H1 (cell line): ENCODE measurements around the gene PFN3. TPM values are rescaled to one million over a fixed set of nuclear protein-coding genes. Genes with fewer than 3 reads are reported as not detected.

Source experiments
- EZH2 ChIP-seq: fragments of 200-600 bp; sonication (generic); IDR thresholded peaks from 2 replicates; pipeline ENCODE4 v1.7.1; 2012; ENCODE audit warnings: low read depth, mild to moderate bottlenecking, moderate library complexity, low read length, inconsistent platforms; ENCODE audit not compliant: severe bottlenecking
- POU5F1 ChIP-seq: IDR thresholded peaks from 2 replicates; pipeline ENCODE4 v1.6.1; 2011; ENCODE audit warnings: low read depth, mild to moderate bottlenecking, low read length, moderate library complexity
- SIRT6 ChIP-seq: IDR thresholded peaks from one replicate; pipeline ENCODE4 v1.7.1; 2012; ENCODE audit warnings: low read length, inconsistent platforms
- TAF1 ChIP-seq: IDR thresholded peaks from 2 replicates; pipeline ENCODE4 v1.6.1; 2011; ENCODE audit warnings: mild to moderate bottlenecking, low read depth, low read length
- TAF7 ChIP-seq: optimal IDR thresholded peaks from 2 replicates; pipeline ENCODE3; 2011; ENCODE audit warnings: low read depth, mild to moderate bottlenecking, inconsistent platforms, low read length, moderate library complexity, borderline replicate concordance
- TBP ChIP-seq: IDR thresholded peaks from 2 replicates; pipeline ENCODE4 v1.6.1; 2011; ENCODE audit warnings: low read depth, low read length, improper control_type of control experiment
- YY1 ChIP-seq: IDR thresholded peaks from 2 replicates; pipeline ENCODE4 v1.6.1; 2011; ENCODE audit warnings: low read depth, mild to moderate bottlenecking, low read length
- polyA plus RNA-seq, 7 experiments: library from polyadenylated mRNA; depleted of rRNA in 3 of 7; stranded (reverse) in 5 of 7; unstranded in 2 of 7; fragments of >200 nt in 5 of 7; fragments of 200-250 nt in 2 of 7; gene quantifications; 1 replicate in 5 of 7; 2 replicates in 1 of 7; 4 replicates in 1 of 7; pipeline versions ENCODE4 v1.2.1 to v1.2.3, GENCODE V29; 2011 to 2013; ENCODE audit warnings: missing spikeins in 2 of 7, mixed read lengths in 2 of 7
- total RNA-seq: library from RNA; stranded (reverse); fragmentation: NEBNext Ultra II Directional; extraction: Animal tissue kit (Norgen Biotek cat#: 25700); gene quantifications from 2 replicates; pipeline ENCODE4 v1.2.1, GENCODE V29; 2021
- TF ChIP-seq, protein P1 (sequence below): fragments of 300-600 bp; sonication (generic); IDR thresholded peaks from 2 replicates; pipeline ENCODE4 v1.7.1; 2012; ENCODE audit warnings: low read length, moderate library complexity, mild to moderate bottlenecking, inconsistent platforms; ENCODE audit not compliant: insufficient replicate concordance

Gene PFN3
- total and polyA plus RNA-seq, 2 of the 8 experiments (the other 6 are each of a cell fraction or from before 2014, with no cell fraction given), result not detected

DNA sequence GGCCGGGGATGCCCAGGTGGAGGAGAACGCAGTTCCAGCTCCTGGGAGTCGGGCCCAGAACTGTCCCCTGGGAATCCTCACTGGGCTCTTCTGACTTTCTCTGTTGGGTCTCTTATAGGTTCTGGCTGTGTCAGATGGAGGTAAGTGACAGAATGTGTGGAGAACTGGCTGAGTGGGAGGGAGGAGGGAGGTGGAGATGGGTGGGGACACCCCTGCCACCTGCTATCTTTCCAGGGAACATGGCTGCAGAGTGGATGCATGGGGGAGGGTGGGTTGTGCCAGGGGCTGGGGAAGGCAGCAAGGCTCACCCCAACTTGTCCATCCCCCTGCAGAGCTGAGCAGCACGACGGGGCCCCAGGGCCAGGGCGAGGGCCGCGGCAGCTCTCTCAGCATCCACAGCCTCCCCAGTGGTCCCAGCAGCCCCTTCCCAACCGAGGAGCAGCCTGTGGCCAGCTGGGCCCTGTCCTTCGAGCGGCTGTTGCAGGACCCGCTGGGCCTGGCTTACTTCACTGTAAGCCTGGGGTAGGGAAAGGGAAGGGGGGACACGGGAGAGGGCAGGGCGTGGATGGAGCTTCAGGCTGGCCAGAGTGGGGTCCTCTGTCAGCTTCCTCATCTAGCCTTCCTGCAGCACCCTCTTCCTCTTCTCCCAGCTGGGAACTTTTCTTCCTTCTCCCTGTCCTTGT, 34.5 kb downstream of the PFN3 start (continued):
- no peak for TF ChIP-seq POU5F1
- TF ChIP-seq, protein P1, sequence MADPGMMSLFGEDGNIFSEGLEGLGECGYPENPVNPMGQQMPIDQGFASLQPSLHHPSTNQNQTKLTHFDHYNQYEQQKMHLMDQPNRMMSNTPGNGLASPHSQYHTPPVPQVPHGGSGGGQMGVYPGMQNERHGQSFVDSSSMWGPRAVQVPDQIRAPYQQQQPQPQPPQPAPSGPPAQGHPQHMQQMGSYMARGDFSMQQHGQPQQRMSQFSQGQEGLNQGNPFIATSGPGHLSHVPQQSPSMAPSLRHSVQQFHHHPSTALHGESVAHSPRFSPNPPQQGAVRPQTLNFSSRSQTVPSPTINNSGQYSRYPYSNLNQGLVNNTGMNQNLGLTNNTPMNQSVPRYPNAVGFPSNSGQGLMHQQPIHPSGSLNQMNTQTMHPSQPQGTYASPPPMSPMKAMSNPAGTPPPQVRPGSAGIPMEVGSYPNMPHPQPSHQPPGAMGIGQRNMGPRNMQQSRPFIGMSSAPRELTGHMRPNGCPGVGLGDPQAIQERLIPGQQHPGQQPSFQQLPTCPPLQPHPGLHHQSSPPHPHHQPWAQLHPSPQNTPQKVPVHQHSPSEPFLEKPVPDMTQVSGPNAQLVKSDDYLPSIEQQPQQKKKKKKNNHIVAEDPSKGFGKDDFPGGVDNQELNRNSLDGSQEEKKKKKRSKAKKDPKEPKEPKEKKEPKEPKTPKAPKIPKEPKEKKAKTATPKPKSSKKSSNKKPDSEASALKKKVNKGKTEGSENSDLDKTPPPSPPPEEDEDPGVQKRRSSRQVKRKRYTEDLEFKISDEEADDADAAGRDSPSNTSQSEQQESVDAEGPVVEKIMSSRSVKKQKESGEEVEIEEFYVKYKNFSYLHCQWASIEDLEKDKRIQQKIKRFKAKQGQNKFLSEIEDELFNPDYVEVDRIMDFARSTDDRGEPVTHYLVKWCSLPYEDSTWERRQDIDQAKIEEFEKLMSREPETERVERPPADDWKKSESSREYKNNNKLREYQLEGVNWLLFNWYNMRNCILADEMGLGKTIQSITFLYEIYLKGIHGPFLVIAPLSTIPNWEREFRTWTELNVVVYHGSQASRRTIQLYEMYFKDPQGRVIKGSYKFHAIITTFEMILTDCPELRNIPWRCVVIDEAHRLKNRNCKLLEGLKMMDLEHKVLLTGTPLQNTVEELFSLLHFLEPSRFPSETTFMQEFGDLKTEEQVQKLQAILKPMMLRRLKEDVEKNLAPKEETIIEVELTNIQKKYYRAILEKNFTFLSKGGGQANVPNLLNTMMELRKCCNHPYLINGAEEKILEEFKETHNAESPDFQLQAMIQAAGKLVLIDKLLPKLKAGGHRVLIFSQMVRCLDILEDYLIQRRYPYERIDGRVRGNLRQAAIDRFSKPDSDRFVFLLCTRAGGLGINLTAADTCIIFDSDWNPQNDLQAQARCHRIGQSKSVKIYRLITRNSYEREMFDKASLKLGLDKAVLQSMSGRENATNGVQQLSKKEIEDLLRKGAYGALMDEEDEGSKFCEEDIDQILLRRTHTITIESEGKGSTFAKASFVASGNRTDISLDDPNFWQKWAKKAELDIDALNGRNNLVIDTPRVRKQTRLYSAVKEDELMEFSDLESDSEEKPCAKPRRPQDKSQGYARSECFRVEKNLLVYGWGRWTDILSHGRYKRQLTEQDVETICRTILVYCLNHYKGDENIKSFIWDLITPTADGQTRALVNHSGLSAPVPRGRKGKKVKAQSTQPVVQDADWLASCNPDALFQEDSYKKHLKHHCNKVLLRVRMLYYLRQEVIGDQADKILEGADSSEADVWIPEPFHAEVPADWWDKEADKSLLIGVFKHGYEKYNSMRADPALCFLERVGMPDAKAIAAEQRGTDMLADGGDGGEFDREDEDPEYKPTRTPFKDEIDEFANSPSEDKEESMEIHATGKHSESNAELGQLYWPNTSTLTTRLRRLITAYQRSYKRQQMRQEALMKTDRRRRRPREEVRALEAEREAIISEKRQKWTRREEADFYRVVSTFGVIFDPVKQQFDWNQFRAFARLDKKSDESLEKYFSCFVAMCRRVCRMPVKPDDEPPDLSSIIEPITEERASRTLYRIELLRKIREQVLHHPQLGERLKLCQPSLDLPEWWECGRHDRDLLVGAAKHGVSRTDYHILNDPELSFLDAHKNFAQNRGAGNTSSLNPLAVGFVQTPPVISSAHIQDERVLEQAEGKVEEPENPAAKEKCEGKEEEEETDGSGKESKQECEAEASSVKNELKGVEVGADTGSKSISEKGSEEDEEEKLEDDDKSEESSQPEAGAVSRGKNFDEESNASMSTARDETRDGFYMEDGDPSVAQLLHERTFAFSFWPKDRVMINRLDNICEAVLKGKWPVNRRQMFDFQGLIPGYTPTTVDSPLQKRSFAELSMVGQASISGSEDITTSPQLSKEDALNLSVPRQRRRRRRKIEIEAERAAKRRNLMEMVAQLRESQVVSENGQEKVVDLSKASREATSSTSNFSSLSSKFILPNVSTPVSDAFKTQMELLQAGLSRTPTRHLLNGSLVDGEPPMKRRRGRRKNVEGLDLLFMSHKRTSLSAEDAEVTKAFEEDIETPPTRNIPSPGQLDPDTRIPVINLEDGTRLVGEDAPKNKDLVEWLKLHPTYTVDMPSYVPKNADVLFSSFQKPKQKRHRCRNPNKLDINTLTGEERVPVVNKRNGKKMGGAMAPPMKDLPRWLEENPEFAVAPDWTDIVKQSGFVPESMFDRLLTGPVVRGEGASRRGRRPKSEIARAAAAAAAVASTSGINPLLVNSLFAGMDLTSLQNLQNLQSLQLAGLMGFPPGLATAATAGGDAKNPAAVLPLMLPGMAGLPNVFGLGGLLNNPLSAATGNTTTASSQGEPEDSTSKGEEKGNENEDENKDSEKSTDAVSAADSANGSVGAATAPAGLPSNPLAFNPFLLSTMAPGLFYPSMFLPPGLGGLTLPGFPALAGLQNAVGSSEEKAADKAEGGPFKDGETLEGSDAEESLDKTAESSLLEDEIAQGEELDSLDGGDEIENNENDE, result no peak
- no peak for TF ChIP-seq TBP
- TF ChIP-seq SIRT6, result no peak
- TF ChIP-seq TAF7, result no peak
- no peak for TF ChIP-seq TAF1
- TF ChIP-seq EZH2, result no peak
- no peak for TF ChIP-seq YY1
